GM12891 (cell line): Measurements from ENCODE around the gene SLC24A3.

Source experiments
- POLR2A ChIP-seq: IDR thresholded peaks from 2 replicates; pipeline ENCODE4 v1.6.1; 2011; ENCODE audit warnings: low read depth, low read length, control low read depth
- POLR2AphosphoS5 ChIP-seq: IDR thresholded peaks from 2 replicates; pipeline ENCODE4 v1.6.1; 2011; ENCODE audit warnings: low read depth, low read length, control low read depth
- TAF1 ChIP-seq: IDR thresholded peaks from 2 replicates; pipeline ENCODE4 v1.6.1; 2011; ENCODE audit warnings: low read depth, low read length, control low read depth

- TF ChIP-seq POLR2AphosphoS5 (no peak), POLR2A (no peak), TAF1 (no peak)
Measured at GRCh38 chr20:19735446-19735845, 523.0 kb downstream of the SLC24A3 start.
